Measurements from ENCODE around the gene AP1B1.
A peak's percentile ranks its signal among the peaks of the same experiment; 100 is the strongest.

AP1B1 gene

DNA sequence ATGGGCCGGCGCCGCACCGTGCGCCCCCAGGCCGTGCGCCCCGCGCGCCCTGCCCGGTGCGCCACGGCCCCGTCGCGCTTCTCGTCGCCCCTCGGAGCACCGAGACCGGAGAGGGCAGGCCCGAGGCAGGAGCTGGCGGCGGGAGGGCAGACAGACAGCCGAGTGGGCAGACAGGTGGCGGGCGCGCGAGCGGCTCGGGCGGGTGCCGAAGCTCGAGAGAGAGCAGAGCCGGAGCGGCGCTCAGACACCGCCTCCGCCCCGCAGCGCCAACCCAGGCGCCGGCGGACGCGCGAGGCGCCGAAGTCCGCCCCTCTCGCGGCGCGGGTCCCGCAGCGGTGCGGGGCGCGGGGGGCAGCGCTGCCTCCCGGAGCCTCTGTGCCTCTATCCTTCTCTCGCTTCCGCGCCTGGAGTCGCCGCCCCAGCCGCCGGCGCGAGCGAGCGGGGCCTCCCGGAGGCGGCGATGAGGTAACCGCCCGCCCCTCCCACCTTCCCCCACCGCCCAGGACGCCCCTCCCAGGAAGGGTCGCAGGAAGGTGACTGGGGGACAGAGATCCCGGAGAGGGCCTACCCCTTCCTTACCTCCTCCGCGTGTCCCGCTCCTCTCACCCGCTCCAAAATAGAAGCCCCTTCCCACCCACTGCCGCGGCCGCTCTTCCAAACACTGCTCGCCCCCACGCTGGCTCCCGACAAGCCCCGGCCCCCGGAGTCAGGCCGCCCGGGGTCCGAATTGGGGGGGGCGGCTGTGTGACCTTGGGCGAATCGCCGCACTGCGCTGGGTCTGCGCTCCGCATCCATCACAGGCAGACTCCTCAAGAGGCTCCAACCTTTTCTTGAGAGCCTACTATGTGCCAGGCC lies 72.9 kb downstream of the AP1B1 start, which contains the start of gene RASL10A:
Gene RASL10A (minus strand): TSS at position 412 of the 855 bp plus-strand sequence. CDS start 451 bp downstream, outside the sequence.
- DNase-seq (ENCODE audit: extremely low spot score), result peak; percentile 64
- no peak for TF ChIP-seq BHLHE40 (IDR thresholded peaks at IDR 0.05; ENCODE audit: borderline replicate concordance)
- no peak for TF ChIP-seq HDGF (IDR thresholded peaks at IDR 0.05; ENCODE audit: borderline replicate concordance)
- no peak for TF ChIP-seq L3MBTL2 (conservative IDR thresholded peaks at IDR 0.05)
- no peak for TF ChIP-seq FOXM1 (IDR thresholded peaks at IDR 0.05; ENCODE audit: borderline replicate concordance)
- no peak for TF ChIP-seq SUZ12 (IDR thresholded peaks at IDR 0.05)
- no peak for TF ChIP-seq TARDBP (IDR thresholded peaks at IDR 0.05)
- CTCF ChIA-PET, result no interaction called here
- POLR2A ChIA-PET, result no interaction called here

GRCh38 chr22:29314537-29315285 lies 73.7 kb downstream of the AP1B1 start:
- ChIA-PET CTCF (interaction anchor here (0.6 kb wide), 1 partner anchor 161 kb away, joined by 3 read pairs; no protein-coding TSS in a partner anchor), POLR2A (interaction anchor here (1.3 kb wide), 1 partner anchor 240 kb away, joined by 3 read pairs; no protein-coding TSS in a partner anchor)
- DNase-seq (ENCODE audit: extremely low spot score), result no peak
- TF ChIP-seq, protein P1, sequence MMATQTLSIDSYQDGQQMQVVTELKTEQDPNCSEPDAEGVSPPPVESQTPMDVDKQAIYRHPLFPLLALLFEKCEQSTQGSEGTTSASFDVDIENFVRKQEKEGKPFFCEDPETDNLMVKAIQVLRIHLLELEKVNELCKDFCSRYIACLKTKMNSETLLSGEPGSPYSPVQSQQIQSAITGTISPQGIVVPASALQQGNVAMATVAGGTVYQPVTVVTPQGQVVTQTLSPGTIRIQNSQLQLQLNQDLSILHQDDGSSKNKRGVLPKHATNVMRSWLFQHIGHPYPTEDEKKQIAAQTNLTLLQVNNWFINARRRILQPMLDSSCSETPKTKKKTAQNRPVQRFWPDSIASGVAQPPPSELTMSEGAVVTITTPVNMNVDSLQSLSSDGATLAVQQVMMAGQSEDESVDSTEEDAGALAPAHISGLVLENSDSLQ (IDR thresholded peaks at IDR 0.05), result no peak
- no peak for TF ChIP-seq ELF4 (IDR thresholded peaks at IDR 0.05)
- no peak for TF ChIP-seq ZNF384 (IDR thresholded peaks at IDR 0.05)
- TF ChIP-seq LEF1 (IDR thresholded peaks at IDR 0.05; ENCODE audit: borderline replicate concordance), result no peak
- no peak for TF ChIP-seq L3MBTL2 (conservative IDR thresholded peaks at IDR 0.05)
- TF ChIP-seq HDGF (IDR thresholded peaks at IDR 0.05; ENCODE audit: borderline replicate concordance), result no peak
- TF ChIP-seq FOXA1 (IDR thresholded peaks at IDR 0.05), result no peak
- no peak for TF ChIP-seq ARNT (IDR thresholded peaks at IDR 0.05)
- no peak for TF ChIP-seq FOXM1 (IDR thresholded peaks at IDR 0.05; ENCODE audit: borderline replicate concordance)
- TF ChIP-seq TARDBP (IDR thresholded peaks at IDR 0.05), result no peak
- no peak for TF ChIP-seq BHLHE40 (IDR thresholded peaks at IDR 0.05; ENCODE audit: borderline replicate concordance)
- no peak for TF ChIP-seq FOXK2 (IDR thresholded peaks at IDR 0.05)
- no peak for TF ChIP-seq NFRKB (IDR thresholded peaks at IDR 0.05)
- TF ChIP-seq CTBP1 (IDR thresholded peaks at IDR 0.05; ENCODE audit: borderline replicate concordance), result no peak
- no peak for TF ChIP-seq SP1 (IDR thresholded peaks at IDR 0.05)
- no peak for TF ChIP-seq SUZ12 (IDR thresholded peaks at IDR 0.05)

DNA sequence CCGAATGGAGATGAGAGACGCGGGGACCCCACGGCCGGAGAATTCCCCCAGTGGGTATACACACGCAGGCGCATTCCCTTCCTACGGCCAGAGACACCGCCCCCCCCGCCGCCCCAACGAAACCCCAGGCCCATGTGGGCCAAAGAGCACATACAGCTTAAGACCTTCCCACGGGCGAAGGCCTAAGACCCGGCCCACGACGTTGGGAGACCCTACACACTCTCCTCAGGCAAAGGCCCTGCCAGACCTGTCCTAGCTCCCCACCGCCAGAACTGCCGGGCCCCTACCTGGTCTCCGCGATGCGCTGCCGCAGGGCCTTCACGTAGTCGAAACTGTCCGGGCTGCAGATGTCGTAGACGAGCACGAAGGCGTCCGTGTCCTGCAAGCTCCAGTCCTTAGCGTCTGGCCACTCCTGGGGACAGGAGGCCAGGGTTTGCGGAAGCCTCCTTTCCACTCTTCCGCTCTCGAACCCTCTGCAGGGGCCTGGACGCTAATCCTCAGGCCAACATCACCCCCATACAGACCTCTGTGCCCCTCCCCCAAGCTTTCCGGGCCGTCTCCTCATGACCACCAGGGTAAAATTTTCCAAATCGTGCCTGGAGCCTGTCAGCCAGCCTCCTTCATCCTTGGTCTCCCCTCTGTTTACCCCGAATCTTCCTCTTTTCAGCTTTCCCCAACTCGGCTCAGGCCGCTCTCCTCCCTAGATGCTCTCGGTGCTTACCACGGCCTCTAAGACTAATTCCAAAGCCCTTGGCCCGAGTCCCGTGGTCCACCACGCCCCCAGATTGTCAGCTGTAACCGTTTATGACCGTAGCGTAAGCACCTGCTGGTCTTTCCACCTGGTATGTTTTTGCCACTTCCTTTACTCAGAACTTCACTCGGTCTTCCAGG lies 74.5 kb downstream of the AP1B1 start:
- ChIA-PET CTCF (interaction anchor here (0.6 kb wide), 1 partner anchor 160 kb away, joined by 3 read pairs; no protein-coding TSS in a partner anchor), POLR2A (interaction anchor here (1.3 kb wide), 1 partner anchor 241 kb away, joined by 3 read pairs; no protein-coding TSS in a partner anchor)
- no peak for TF ChIP-seq CTBP1 (IDR thresholded peaks at IDR 0.05; ENCODE audit: borderline replicate concordance)
- TF ChIP-seq SUZ12 (IDR thresholded peaks at IDR 0.05), result no peak
- no peak for TF ChIP-seq TARDBP (IDR thresholded peaks at IDR 0.05)
- no peak for TF ChIP-seq FOXK2 (IDR thresholded peaks at IDR 0.05)
- TF ChIP-seq LEF1 (IDR thresholded peaks at IDR 0.05; ENCODE audit: borderline replicate concordance), result no peak
- no peak for TF ChIP-seq SP1 (IDR thresholded peaks at IDR 0.05)
- no peak for TF ChIP-seq ZNF384 (IDR thresholded peaks at IDR 0.05)
- TF ChIP-seq ARNT (IDR thresholded peaks at IDR 0.05), result no peak
- no peak for TF ChIP-seq HDGF (IDR thresholded peaks at IDR 0.05; ENCODE audit: borderline replicate concordance)
- no peak for TF ChIP-seq BHLHE40 (IDR thresholded peaks at IDR 0.05; ENCODE audit: borderline replicate concordance)
- TF ChIP-seq ELF4 (IDR thresholded peaks at IDR 0.05), result no peak
- TF ChIP-seq FOXA1 (IDR thresholded peaks at IDR 0.05), result no peak
- TF ChIP-seq L3MBTL2 (conservative IDR thresholded peaks at IDR 0.05), result no peak
- TF ChIP-seq, protein P1 (IDR thresholded peaks at IDR 0.05), result no peak
- TF ChIP-seq FOXM1 (IDR thresholded peaks at IDR 0.05; ENCODE audit: borderline replicate concordance), result no peak
- no peak for TF ChIP-seq NFRKB (IDR thresholded peaks at IDR 0.05)
- no peak for DNase-seq (ENCODE audit: extremely low spot score)

- CTCF ChIA-PET, result interaction anchor here (0.6 to 1.0 kb wide), 2 partner anchors 10 to 11 kb away, joined by 3 to 8 read pairs; no protein-coding TSS in a partner anchor
- no peak for DNase-seq (ENCODE audit: extremely low spot score)
- TF ChIP-seq TARDBP (IDR thresholded peaks at IDR 0.05) (no peak), ZNF384 (IDR thresholded peaks at IDR 0.05) (no peak), L3MBTL2 (conservative IDR thresholded peaks at IDR 0.05) (no peak), SP1 (IDR thresholded peaks at IDR 0.05) (no peak), ELF4 (IDR thresholded peaks at IDR 0.05) (no peak), FOXA1 (IDR thresholded peaks at IDR 0.05) (no peak), HDGF (IDR thresholded peaks at IDR 0.05; ENCODE audit: borderline replicate concordance) (no peak)
- POLR2A ChIA-PET, result interaction anchor here (1.3 kb wide), 1 partner anchor 241 kb away, joined by 3 read pairs; no protein-coding TSS in a partner anchor
Observed at GRCh38 chr22:29313126-29313575, 75.2 kb downstream of the AP1B1 start.

Data from HEK293T (cell line).